Endothelial cell of umbilical vein (primary cell): Measurements from ENCODE around the gene RPAP3. TPM values are rescaled to one million over a fixed set of nuclear protein-coding genes. Genes with fewer than 3 reads are reported as not detected.

Experiments used
- BruUV-seq: library from RNA; stranded (reverse); fragments of 400-500 nt; replicated peaks from 2 replicates; lab custom pipeline; 2021; lab: Mats Ljungman, UMichigan
- CTCF ChIA-PET: fragments of 300-600, 350-600 bp; sonication (Branson Sonifier 250); formaldehyde crosslinking; loops from one replicate; lab custom pipeline; 2021; ENCODE audit warnings: antibody characterized with exemption, inconsistent platforms; lab: Charles Lee
- POLR2A ChIA-PET: fragments of 300-600, 350-600 bp; sonication (Branson Sonifier 250); formaldehyde crosslinking; loops from one replicate; lab custom pipeline; 2021; ENCODE audit warnings: antibody characterized with exemption, inconsistent platforms; lab: Charles Lee
- DNase-seq: peaks from one replicate; pipeline ENCODE4 v3.0.0-alpha.2; 2011; ENCODE audit warnings: low read depth, low spot score
- FAIRE-seq: peaks from 2 replicates; lab custom pipeline; 2011; peaks lifted over from hg19 to GRCh38; lab: Jason Lieb, UNC
- H2AFZ ChIP-seq: 2 replicates; pipeline ENCODE4 v1.6.0; 2012; ENCODE audit warnings: low read depth, low read length, control low read depth, inconsistent platforms
- H3K27ac ChIP-seq: 2 replicates; pipeline ENCODE4 v1.5.1; 2011; ENCODE audit warnings: low read depth, mild to moderate bottlenecking, control low read depth, low read length, moderate library complexity; ENCODE audit not compliant: insufficient read depth
- H3K27me3 ChIP-seq, 2 experiments: 2 replicates each; pipeline versions ENCODE4 v1.6.0 to v1.6.1; 2011; ENCODE audit warnings: low read length in 2 of 2, mixed read lengths in 1 of 2; ENCODE audit not compliant: control insufficient read depth in 2 of 2, insufficient read depth in 2 of 2
- H3K36me3 ChIP-seq, 2 experiments: 2 replicates in 1 of 2; 3 replicates in 1 of 2; pipeline ENCODE4 v1.5.1; 2011; ENCODE audit warnings: low read length in 2 of 2, mild to moderate bottlenecking in 1 of 2, moderate library complexity in 1 of 2; ENCODE audit not compliant: control insufficient read depth in 2 of 2, insufficient read depth in 2 of 2; ENCODE audit errors: extremely low read depth in 1 of 2
- H3K4me1 ChIP-seq: 3 replicates; pipeline ENCODE4 v1.5.1; 2011; ENCODE audit warnings: mild to moderate bottlenecking, low read length; ENCODE audit not compliant: control insufficient read depth, insufficient read depth; ENCODE audit errors: extremely low read depth
- H3K4me2 ChIP-seq: 2 replicates; pipeline ENCODE4 v1.6.1; 2011; ENCODE audit warnings: low read length, control low read depth, mixed read lengths; ENCODE audit not compliant: insufficient read depth
- H3K4me3 ChIP-seq, 3 experiments: fragments of 200-600 bp in 1 of 3; sonication (generic), shearing (Covaris generic) in 1 of 3; replicated peaks in 1 of 3; 2 replicates each; pipeline ENCODE4 v1.5.1; 2011 to 2016; ENCODE audit warnings: control low read depth in 3 of 3, low read length in 3 of 3, mild to moderate bottlenecking in 2 of 3, inconsistent platforms in 1 of 3, low read depth in 1 of 3, moderate library complexity in 1 of 3; ENCODE audit not compliant: insufficient read depth in 1 of 3
- H3K79me2 ChIP-seq: 2 replicates; pipeline ENCODE4 v1.6.0; 2012; ENCODE audit warnings: low read length, inconsistent platforms; ENCODE audit not compliant: control insufficient read depth, insufficient read depth
- H3K9ac ChIP-seq: replicated peaks from 2 replicates; pipeline ENCODE3; 2011; ENCODE audit warnings: low read length, control low read depth; ENCODE audit not compliant: insufficient read depth; ENCODE audit errors: extremely low read depth
- H3K9me1 ChIP-seq: replicated peaks from 3 replicates; pipeline ENCODE4 v1.6.0; 2011; ENCODE audit warnings: mild to moderate bottlenecking, low read length; ENCODE audit not compliant: control insufficient read depth, insufficient read depth; ENCODE audit errors: extremely low read depth
- H3K9me3 ChIP-seq: replicated peaks from 2 replicates; pipeline ENCODE4 v1.5.1; 2012; ENCODE audit warnings: low read length, inconsistent platforms; ENCODE audit not compliant: control insufficient read depth, insufficient read depth
- H4K20me1 ChIP-seq: replicated peaks from 2 replicates; pipeline ENCODE3; 2011; ENCODE audit warnings: mild to moderate bottlenecking, low read length; ENCODE audit not compliant: control insufficient read depth, insufficient read depth; ENCODE audit errors: extremely low read depth
- EZH2 ChIP-seq: IDR thresholded peaks from 2 replicates; pipeline ENCODE4 v1.6.1; 2012; ENCODE audit warnings: borderline replicate concordance, low read depth, mild to moderate bottlenecking, moderate library complexity, low read length, inconsistent platforms; ENCODE audit not compliant: severe bottlenecking
- FOS ChIP-seq: IDR thresholded peaks from 2 replicates; pipeline ENCODE4 v1.6.1; 2011; ENCODE audit warnings: mild to moderate bottlenecking, low read length, moderate library complexity, borderline replicate concordance; ENCODE audit not compliant: insufficient read depth
- JUN ChIP-seq: IDR thresholded peaks from 2 replicates; pipeline ENCODE4 v1.6.1; 2011; ENCODE audit warnings: borderline replicate concordance, low read depth; ENCODE audit not compliant: insufficient read length, insufficient read depth
- MYC ChIP-seq: IDR thresholded peaks from one replicate; pipeline ENCODE4 v1.6.1; 2011; ENCODE audit warnings: mild to moderate bottlenecking, low read depth, low read length
- POLR2A ChIP-seq: IDR thresholded peaks from 2 replicates; pipeline ENCODE4 v1.6.1; 2012; ENCODE audit warnings: low read depth, mild to moderate bottlenecking, control low read depth, low read length
- POLR2AphosphoS5 ChIP-seq: IDR thresholded peaks from 2 replicates; pipeline ENCODE4 v1.6.1; 2012; ENCODE audit warnings: low read depth, mild to moderate bottlenecking, control low read depth, low read length, moderate library complexity; ENCODE audit not compliant: insufficient read depth
- dilution Hi-C: fragments of 300-500 bp; cut with MboI; formaldehyde crosslinking; loops from one replicate; pipeline ENCODE4 v1.15.0; 2019; ENCODE audit warnings: low sequenced_read_pairs; ENCODE audit not compliant: extremely low pct_ligation_motif_present
- intact Hi-C: fragments of 100-400 bp; cut with micrococcal nuclease; formaldehyde crosslinking; loops from one replicate; pipeline ENCODE4 v1.10.0; 2022
- polyA plus RNA-seq, 4 experiments: library from polyadenylated mRNA; depleted of rRNA in 3 of 4; stranded (reverse) in 3 of 4; unstranded in 1 of 4; fragments of >200 nt; gene quantifications; 2 replicates each; pipeline versions ENCODE4 v1.2.1 to v1.2.3, GENCODE V29; 2011 to 2012; ENCODE audit warnings: missing spikeins in 1 of 4
- total RNA-seq: library from RNA; stranded (reverse); gene quantifications from 2 replicates; pipeline ENCODE4 v1.2.3, GENCODE V29; 2021
- TF ChIP-seq, protein P1 (sequence below): IDR thresholded peaks from 2 replicates; pipeline ENCODE4 v1.6.1; 2011; ENCODE audit not compliant: insufficient read depth, insufficient read length
- TF ChIP-seq, protein P2 (sequence below), 2 donors: IDR thresholded peaks; 1 replicate in 1 of 2; 2 replicates in 1 of 2; pipeline ENCODE4 v1.5.1; 2011; ENCODE audit warnings: low read length in 2 of 2, mild to moderate bottlenecking in 2 of 2, moderate library complexity in 2 of 2, control low read depth in 1 of 2, inconsistent platforms in 1 of 2, low read depth in 1 of 2; ENCODE audit not compliant: insufficient read depth in 1 of 2; ENCODE audit errors: extremely low read depth in 1 of 2

Gene RPAP3
- total and polyA plus RNA-seq, 2 donors (not counting 3 experiments of a cell fraction or from before 2014, with no cell fraction given) = 3.9 to 29.8 TPM

DNA sequence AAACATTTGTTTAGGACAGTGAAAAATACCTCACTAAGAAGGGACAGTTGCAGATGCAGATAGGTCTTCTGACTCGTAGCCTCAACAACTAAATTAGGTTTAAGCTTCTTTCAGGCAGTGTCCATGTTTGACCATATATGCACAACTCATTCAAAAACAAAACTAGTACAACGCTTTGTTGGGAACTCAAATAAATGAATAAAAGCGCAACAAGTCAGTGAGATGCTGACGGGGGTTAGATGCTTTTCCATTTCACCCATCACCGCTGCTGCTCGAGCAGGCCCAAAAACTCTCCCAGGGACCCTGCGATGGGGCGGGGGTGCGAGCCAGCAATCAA lies 633 bp downstream of the RPAP3 start:
- Histone ChIP-seq H3K9me3 (no peaks in the 10 kb centered on the region), H3K4me2 (peak overlapping the region; percentile 91), H3K4me3 (peak overlapping the region; percentile 65 to 90 (median 83)), H3K9me1 (no peaks in the 10 kb centered on the region), H4K20me1 (no peaks in the 10 kb centered on the region), H3K36me3 (peaks cover 0 to 7% of the 10 kb centered on the region in 2 experiments), H3K4me1 (peaks cover 14% of the 10 kb centered on the region), H3K27me3 (no peaks in the 10 kb centered on the region), H3K27ac (peak overlapping the region; percentile 61), H3K79me2 (peaks cover 22% of the 10 kb centered on the region), H3K9ac (peak overlapping the region; percentile 88), H2AFZ (peak overlapping the region; percentile 95)
- dilution Hi-C loops = no loop called here
- intact Hi-C loops = no loop called here
- DNase-seq (no peak), FAIRE-seq (peak; percentile 12)
- ChIA-PET CTCF (interaction anchor here (0.7 to 2.9 kb wide), 4 partner anchors 10 to 133 kb away, joined by 3 to 19 read pairs (median 8); no protein-coding TSS in a partner anchor), POLR2A (interaction anchor here (0.7 kb wide), 1 partner anchor 468 kb away, joined by 3 read pairs; no protein-coding TSS in a partner anchor)
- TF ChIP-seq POLR2A (no peak), FOS (no peak)
- TF ChIP-seq, protein P1, sequence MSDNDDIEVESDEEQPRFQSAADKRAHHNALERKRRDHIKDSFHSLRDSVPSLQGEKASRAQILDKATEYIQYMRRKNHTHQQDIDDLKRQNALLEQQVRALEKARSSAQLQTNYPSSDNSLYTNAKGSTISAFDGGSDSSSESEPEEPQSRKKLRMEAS = no peak
- no TSS peak for BruUV-seq

DNA sequence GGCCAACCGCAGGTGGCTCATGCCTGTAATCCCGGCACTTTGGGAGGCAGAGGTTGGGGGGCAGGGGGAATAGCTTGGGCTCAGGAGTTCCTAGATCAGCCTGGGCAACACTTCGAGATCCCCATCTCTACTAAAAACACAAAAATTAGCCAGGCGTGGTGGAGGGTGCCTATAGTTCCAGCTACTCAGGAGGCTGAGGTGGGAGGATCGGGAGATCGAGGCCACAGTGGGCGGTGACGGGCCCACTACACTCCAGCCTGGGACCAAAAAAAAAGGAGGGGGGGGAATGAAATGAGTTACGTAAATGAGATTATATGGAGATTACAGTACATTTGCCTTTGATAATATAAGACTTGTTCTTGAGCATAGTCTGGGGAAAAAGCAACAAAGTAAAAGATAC lies 1.1 kb downstream of the RPAP3 start:
- CTCF ChIA-PET = interaction anchor here (0.7 to 2.9 kb wide), 4 partner anchors 10 to 134 kb away, joined by 3 to 19 read pairs (median 8); no protein-coding TSS in a partner anchor
- dilution Hi-C loops = no loop called here

More for the DNA sequence above, 1.1 kb downstream of the RPAP3 start:
- TF ChIP-seq POLR2AphosphoS5 (no peak), MYC (no peak), EZH2 (no peak), FOS (no peak), JUN (no peak)
- TF ChIP-seq, protein P2, sequence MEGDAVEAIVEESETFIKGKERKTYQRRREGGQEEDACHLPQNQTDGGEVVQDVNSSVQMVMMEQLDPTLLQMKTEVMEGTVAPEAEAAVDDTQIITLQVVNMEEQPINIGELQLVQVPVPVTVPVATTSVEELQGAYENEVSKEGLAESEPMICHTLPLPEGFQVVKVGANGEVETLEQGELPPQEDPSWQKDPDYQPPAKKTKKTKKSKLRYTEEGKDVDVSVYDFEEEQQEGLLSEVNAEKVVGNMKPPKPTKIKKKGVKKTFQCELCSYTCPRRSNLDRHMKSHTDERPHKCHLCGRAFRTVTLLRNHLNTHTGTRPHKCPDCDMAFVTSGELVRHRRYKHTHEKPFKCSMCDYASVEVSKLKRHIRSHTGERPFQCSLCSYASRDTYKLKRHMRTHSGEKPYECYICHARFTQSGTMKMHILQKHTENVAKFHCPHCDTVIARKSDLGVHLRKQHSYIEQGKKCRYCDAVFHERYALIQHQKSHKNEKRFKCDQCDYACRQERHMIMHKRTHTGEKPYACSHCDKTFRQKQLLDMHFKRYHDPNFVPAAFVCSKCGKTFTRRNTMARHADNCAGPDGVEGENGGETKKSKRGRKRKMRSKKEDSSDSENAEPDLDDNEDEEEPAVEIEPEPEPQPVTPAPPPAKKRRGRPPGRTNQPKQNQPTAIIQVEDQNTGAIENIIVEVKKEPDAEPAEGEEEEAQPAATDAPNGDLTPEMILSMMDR (IDR thresholded peaks at IDR 0.05; ENCODE audit: extremely low read depth in 1 of 2, insufficient read depth in 1 of 2, low read depth in 1 of 2, low read length in 2 of 2) = no peak
- POLR2A ChIA-PET = interaction anchor here (0.7 kb wide), 1 partner anchor 469 kb away, joined by 3 read pairs; no protein-coding TSS in a partner anchor
- Histone ChIP-seq H3K27ac (no peak overlapping the region), H3K4me2 (peak overlapping the region; percentile 91), H3K9me1 (no peaks in the 10 kb centered on the region), H3K36me3 (peaks cover 0 to 8% of the 10 kb centered on the region in 2 experiments), H3K4me3 (peak overlapping the region in 1 of 3 experiments; percentile 83), H3K4me1 (peaks cover 14% of the 10 kb centered on the region), H3K9ac (peak overlapping the region; percentile 88), H2AFZ (no peak overlapping the region), H3K9me3 (no peaks in the 10 kb centered on the region), H3K27me3 (no peaks in the 10 kb centered on the region), H3K79me2 (peaks cover 22% of the 10 kb centered on the region), H4K20me1 (no peaks in the 10 kb centered on the region)
- DNase-seq (no peak), FAIRE-seq (peak; percentile 81)
- BruUV-seq = no TSS peak
- intact Hi-C loops = no loop called here
